SK-N-SH (cell line): ENCODE measurements around the gene IFNA14. TPM values are rescaled to one million over a fixed set of nuclear protein-coding genes. Genes with fewer than 3 reads are reported as not detected.

Experiments used
- CTCF ChIA-PET: fragments of 300-600, 350-600 bp; formaldehyde crosslinking; extraction: SDS; loops from one replicate; lab custom pipeline; 2021; lab: Yijun Ruan, JAX
- POLR2A ChIA-PET: fragments of 350-600 bp; sonication (Branson Sonifier 250); formaldehyde crosslinking; extraction: SDS; loops from one replicate; lab custom pipeline; 2020; ENCODE audit warnings: antibody characterized with exemption, inconsistent platforms; lab: Yijun Ruan, JAX
- DNase-seq: peaks from one replicate; pipeline ENCODE4 v3.0.0; 2012
- H2AFZ ChIP-seq: fragments of 200-600 bp; sonication (generic); 2 replicates; pipeline ENCODE4 v1.8.1; 2016; ENCODE audit warnings: antibody characterized with exemption, mild to moderate bottlenecking, low read depth
- H3F3A ChIP-seq: fragments of 200-600 bp; sonication (generic); replicated peaks from 2 replicates; pipeline ENCODE3; 2016; ENCODE audit warnings: antibody characterized with exemption, mild to moderate bottlenecking; ENCODE audit not compliant: insufficient read depth
- H3K27ac ChIP-seq, 2 experiments: fragments of 200-500 bp in 1 of 2; fragments of 200-600 bp in 1 of 2; sonication (Bioruptor generic) in 1 of 2; sonication (generic), shearing (Covaris generic) in 1 of 2; 2 replicates each; pipeline versions ENCODE4 v1.5.1 to v1.6.1; 2014 to 2016; ENCODE audit warnings: low read depth in 2 of 2, inconsistent platforms in 1 of 2, low read length in 1 of 2, mild to moderate bottlenecking in 1 of 2, mixed read lengths in 1 of 2
- H3K27me3 ChIP-seq: fragments of 200-600 bp; sonication (generic), shearing (Covaris generic); 2 replicates; pipeline ENCODE4 v1.6.1; 2016; ENCODE audit warnings: mixed run types; ENCODE audit not compliant: insufficient read depth
- H3K36me3 ChIP-seq, 2 experiments: fragments of 200-500 bp in 1 of 2; fragments of 200-600 bp in 1 of 2; sonication (Bioruptor generic) in 1 of 2; sonication (generic) in 1 of 2; replicated peaks in 1 of 2; 2 replicates each; pipeline versions ENCODE3 to v1.5.1; 2014 to 2016; ENCODE audit warnings: low read length in 1 of 2, mild to moderate bottlenecking in 1 of 2; ENCODE audit not compliant: insufficient read depth in 2 of 2, control insufficient read depth in 1 of 2
- H3K4me1 ChIP-seq, 2 experiments: fragments of 200-500 bp in 1 of 2; fragments of 200-600 bp in 1 of 2; sonication (Bioruptor generic) in 1 of 2; sonication (generic), shearing (Covaris generic) in 1 of 2; 2 replicates each; pipeline versions ENCODE4 v1.5.1 to v1.6.1; 2014 to 2016; ENCODE audit warnings: low read depth in 1 of 2, low read length in 1 of 2, mixed run types in 1 of 2; ENCODE audit not compliant: insufficient read depth in 2 of 2, control insufficient read depth in 1 of 2
- H3K4me2 ChIP-seq: fragments of 200-600 bp; sonication (generic), shearing (Covaris generic); 2 replicates; pipeline ENCODE4 v1.6.1; 2017; ENCODE audit warnings: mixed run types
- H3K4me3 ChIP-seq, 2 experiments: fragments of 200-500 bp in 1 of 2; fragments of 200-600 bp in 1 of 2; sonication (Bioruptor generic) in 1 of 2; sonication (generic), shearing (Covaris generic) in 1 of 2; 2 replicates each; pipeline versions ENCODE4 v1.5.1 to v1.8.1; 2014 to 2016; ENCODE audit warnings: low read depth in 2 of 2, inconsistent platforms in 1 of 2, low read length in 1 of 2, mild to moderate bottlenecking in 1 of 2, mixed read lengths in 1 of 2, moderate library complexity in 1 of 2
- H3K79me2 ChIP-seq: fragments of 200-600 bp; sonication (generic); 2 replicates; pipeline ENCODE4 v1.8.1; 2017; ENCODE audit warnings: mild to moderate bottlenecking; ENCODE audit not compliant: insufficient read depth
- H3K9ac ChIP-seq: fragments of 200-600 bp; sonication (generic); 2 replicates; pipeline ENCODE4 v1.6.1; 2017; ENCODE audit warnings: mixed run types
- H3K9me2 ChIP-seq: fragments of 200-600 bp; sonication (generic); 2 replicates; pipeline ENCODE4 v1.6.1; 2017; ENCODE audit warnings: mixed run types
- H3K9me3 ChIP-seq: fragments of 200-600 bp; sonication (generic); 2 replicates; pipeline ENCODE4 v1.6.1; 2017; ENCODE audit warnings: mixed run types, mild to moderate bottlenecking, moderate library complexity
- H4K20me1 ChIP-seq: fragments of 200-600 bp; sonication (generic); 2 replicates; pipeline ENCODE4 v1.6.1; 2017; ENCODE audit warnings: mild to moderate bottlenecking, mixed run types; ENCODE audit not compliant: insufficient read depth
- CTCF ChIP-seq: fragments of 200-600 bp; sonication (generic); IDR thresholded peaks from 2 replicates; pipeline ENCODE4 v1.6.1; 2017; ENCODE audit warnings: antibody characterized with exemption, mild to moderate bottlenecking, moderate library complexity
- MEF2A ChIP-seq: IDR thresholded peaks from 2 replicates; pipeline ENCODE4 v1.4.0; 2012; ENCODE audit warnings: low read depth, borderline replicate concordance
- MXI1 ChIP-seq: IDR thresholded peaks from 2 replicates; pipeline ENCODE4 v1.6.1; 2012; ENCODE audit warnings: mild to moderate bottlenecking, low read depth, low read length, improper control_type of control experiment
- NFIC ChIP-seq: IDR thresholded peaks from 2 replicates; pipeline ENCODE4 v1.4.0; 2012; ENCODE audit warnings: borderline replicate concordance
- PBX3 ChIP-seq: IDR thresholded peaks from 2 replicates; pipeline ENCODE4; 2012
- RAD21 ChIP-seq: IDR thresholded peaks from 2 replicates; pipeline ENCODE4 v1.6.1; 2012; ENCODE audit warnings: mild to moderate bottlenecking, low read length
- RCOR1 ChIP-seq: fragments of 150-350 bp; IDR thresholded peaks from 2 replicates; pipeline ENCODE4 v1.6.1; 2017; ENCODE audit warnings: antibody characterized with exemption, low read length
- SIN3A ChIP-seq: IDR thresholded peaks from 2 replicates; pipeline ENCODE4 v1.6.1; 2012; ENCODE audit warnings: low read depth, mild to moderate bottlenecking, low read length, moderate library complexity, borderline replicate concordance
- TAF1 ChIP-seq: IDR thresholded peaks from 2 replicates; pipeline ENCODE4 v1.6.1; 2012; ENCODE audit warnings: low read depth, mild to moderate bottlenecking, low read length, moderate library complexity, borderline replicate concordance
- TCF12 ChIP-seq: IDR thresholded peaks from 2 replicates; pipeline ENCODE4 v1.4.0; 2012
- TEAD4 ChIP-seq: IDR thresholded peaks from 2 replicates; pipeline ENCODE4 v1.4.0; 2012; ENCODE audit warnings: mild to moderate bottlenecking, borderline replicate concordance; ENCODE audit not compliant: insufficient read depth
- YY1 ChIP-seq: IDR thresholded peaks from 2 replicates; pipeline ENCODE4 v1.4.0; 2012; ENCODE audit warnings: low read depth, mild to moderate bottlenecking
- WGBS: methylation state at CpG from one replicate; pipeline ENCODE4 v1.1.6; 2017; ENCODE audit warnings: low lambda C conversion rate; 5-methylcytosine and 5-hydroxymethylcytosine counted together
- polyA plus RNA-seq, 3 experiments: library from polyadenylated mRNA; depleted of rRNA; stranded (reverse); fragments of >200 nt; gene quantifications; 2 replicates each; pipeline ENCODE4 v1.2.3, GENCODE V29; 2012

Gene IFNA14
- polyA plus RNA-seq, 1 of the 3 experiments (the other 2 are of a cell fraction) = not detected

- 15% methylated on average over 5 of the region's 5 CpGs for WGBS
- Histone ChIP-seq H3K27me3 (peaks cover 10% of the 10 kb centered on the region; the same call in 1 of the 2 replicates), H3K9me3 (no peaks in the 10 kb centered on the region), H2AFZ (no peak overlapping the region), H3F3A (no peaks in the 10 kb centered on the region), H3K36me3 (no peaks in the 10 kb centered on the region), H3K9ac (no peak overlapping the region), H3K4me2 (no peak overlapping the region), H4K20me1 (no peaks in the 10 kb centered on the region), H3K4me1 (no peaks in the 10 kb centered on the region), H3K27ac (no peak overlapping the region), H3K4me3 (no peak overlapping the region), H3K79me2 (no peaks in the 10 kb centered on the region), H3K9me2 (no peaks in the 10 kb centered on the region)
- CTCF ChIA-PET = no interaction called here
- no peak for DNase-seq
- TF ChIP-seq MEF2A = no peak
- TF ChIP-seq NFIC = no peak
- no peak for TF ChIP-seq SIN3A
- TF ChIP-seq YY1 = no peak
- no peak for TF ChIP-seq MXI1
- POLR2A ChIA-PET = no interaction called here
Measured at GRCh38 chr9:21255538-21256212, 15.9 kb upstream of the IFNA14 start.

- no peaks in the 10 kb centered on the region for H3K9me2 ChIP-seq
- ChIA-PET POLR2A (no interaction called here), CTCF (interaction anchor here (0.8 to 2.1 kb wide), 13 partner anchors 9 to 203 kb away, joined by 3 to 9 read pairs (median 4); partner anchors contain the start of genes IFNA14 and KLHL9)
- peak overlapping the region in 1 of 2 experiments; percentile 26; a peak in 1 of 4 replicates for H3K4me3 ChIP-seq
- peaks cover 10% of the 10 kb centered on the region; the same call in 1 of the 2 replicates for H3K27me3 ChIP-seq
- H3F3A ChIP-seq = no peaks in the 10 kb centered on the region
- no peak overlapping the region for H3K4me2 ChIP-seq
- DNase-seq = peak; percentile 9
- H4K20me1 ChIP-seq = no peaks in the 10 kb centered on the region
- no peak overlapping the region for H2AFZ ChIP-seq
- H3K36me3 ChIP-seq = no peaks in the 10 kb centered on the region
- no peak overlapping the region for H3K27ac ChIP-seq
- no peaks in the 10 kb centered on the region for H3K9me3 ChIP-seq
- 0% methylated on average over 3 of the region's 3 CpGs for WGBS
- no peaks in the 10 kb centered on the region for H3K79me2 ChIP-seq
- no peaks in the 10 kb centered on the region for H3K4me1 ChIP-seq
- no peak overlapping the region for H3K9ac ChIP-seq
- TF ChIP-seq CTCF (peak; percentile 59), PBX3 (no peak), TEAD4 (no peak), RCOR1 (no peak), RAD21 (peak; percentile 47), TCF12 (no peak), MEF2A (no peak), TAF1 (no peak)
Measured at GRCh38 chr9:21252721-21253547, 13.1 kb upstream of the IFNA14 start.
